KMS-11 (cell line): Measurements from ENCODE around the gene LPCAT4.

Experiments
- H2AFZ ChIP-seq: fragments of 200-600 bp; sonication (generic); 2 replicates; pipeline ENCODE4 v1.6.1; 2016; ENCODE audit warnings: antibody characterized with exemption, mixed run types, low read depth
- H3K27ac ChIP-seq: fragments of 200-600 bp; sonication (generic); 2 replicates; pipeline ENCODE4 v1.6.1; 2016; ENCODE audit warnings: mild to moderate bottlenecking, mixed run types
- H3K27me3 ChIP-seq: fragments of 200-600 bp; sonication (generic); 2 replicates; pipeline ENCODE4 v1.6.1; 2017; ENCODE audit warnings: mild to moderate bottlenecking, low read depth, mixed run types, moderate library complexity; ENCODE audit not compliant: insufficient read depth
- H3K36me3 ChIP-seq: fragments of 200-600 bp; sonication (generic); 2 replicates; pipeline ENCODE4 v1.6.1; 2017; ENCODE audit warnings: mild to moderate bottlenecking, mixed run types; ENCODE audit not compliant: insufficient read depth
- H3K4me1 ChIP-seq: fragments of 200-600 bp; sonication (generic); 2 replicates; pipeline ENCODE4 v1.6.1; 2016; ENCODE audit warnings: mild to moderate bottlenecking, low read depth, mixed run types; ENCODE audit not compliant: poor library complexity, severe bottlenecking
- H3K4me2 ChIP-seq: fragments of 200-600 bp; sonication (generic); 2 replicates; pipeline ENCODE4 v1.7.0; 2016; ENCODE audit warnings: mild to moderate bottlenecking, mixed run types
- H3K4me3 ChIP-seq: fragments of 200-600 bp; sonication (generic); IDR thresholded peaks from 2 replicates; pipeline ENCODE4 v1.6.1; 2017; ENCODE audit warnings: low read depth, low read length, mixed read lengths; ENCODE audit not compliant: insufficient read depth
- H3K79me2 ChIP-seq: fragments of 200-600 bp; sonication (generic); 2 replicates; pipeline ENCODE4 v1.6.1; 2016; ENCODE audit warnings: low read depth, mixed run types; ENCODE audit not compliant: insufficient read depth
- H3K9ac ChIP-seq: fragments of 200-600 bp; sonication (generic); 2 replicates; pipeline ENCODE4 v1.6.1; 2016; ENCODE audit warnings: mild to moderate bottlenecking, mixed run types
- H4K20me1 ChIP-seq: fragments of 200-600 bp; sonication (generic); 2 replicates; pipeline ENCODE4 v1.6.1; 2016; ENCODE audit warnings: mild to moderate bottlenecking, mixed run types; ENCODE audit not compliant: insufficient read depth
- TF ChIP-seq, protein P1 (sequence below): fragments of 200-600 bp; sonication (generic); conservative IDR thresholded peaks from 2 replicates; pipeline ENCODE4 v1.6.1; 2017; ENCODE audit warnings: low read depth, mild to moderate bottlenecking, antibody characterized with exemption, low read length, moderate library complexity, mixed read lengths

LPCAT4 gene

DNA sequence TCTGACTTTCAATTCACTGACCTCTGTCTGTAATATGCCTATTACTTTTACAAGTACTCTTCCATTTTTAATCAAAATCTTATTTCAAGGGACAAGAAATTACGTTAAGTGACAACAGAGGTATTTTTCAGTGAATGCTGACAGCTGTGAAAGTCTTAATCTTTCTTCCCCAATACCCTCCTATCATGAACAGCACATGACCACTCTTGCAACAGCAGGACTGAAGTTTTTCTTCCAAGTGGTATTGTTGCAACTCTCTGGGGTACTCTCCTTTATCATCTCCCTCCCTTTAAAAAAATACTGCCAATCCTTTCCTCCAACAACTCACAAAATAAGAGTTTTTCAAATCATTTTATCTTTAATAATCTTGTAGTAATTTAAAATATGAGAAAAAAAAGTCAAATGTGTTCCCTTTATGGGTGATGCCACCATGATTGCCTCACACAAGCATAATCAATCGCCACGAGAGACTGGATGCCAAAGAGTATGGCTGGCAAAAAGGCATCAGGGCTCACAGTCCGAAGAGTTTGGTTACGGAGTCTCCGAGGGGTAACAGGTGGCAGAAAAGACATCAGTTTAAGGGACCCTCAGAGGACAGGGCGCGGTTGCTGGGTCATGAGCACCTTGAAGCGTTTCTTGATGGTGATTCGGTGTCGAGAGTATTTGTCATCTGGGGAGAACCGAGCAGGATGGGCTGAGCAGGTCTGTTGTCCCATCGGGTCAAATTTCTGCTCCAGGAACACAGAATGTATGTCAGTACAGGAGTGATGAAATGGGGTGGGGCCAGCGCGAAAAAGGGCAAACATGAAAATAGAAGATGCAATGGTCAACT lies 25.4 kb downstream of the LPCAT4 start:
- no peak overlapping the region for H2AFZ ChIP-seq
- no peak overlapping the region for H3K27ac ChIP-seq
- peak overlapping the region; percentile 86; the same call in 1 of the 2 replicates for H3K9ac ChIP-seq
- H3K4me2 ChIP-seq = peak overlapping the region; percentile 45
- peaks cover 10% of the 10 kb centered on the region for H3K4me1 ChIP-seq
- TF ChIP-seq, protein P1, sequence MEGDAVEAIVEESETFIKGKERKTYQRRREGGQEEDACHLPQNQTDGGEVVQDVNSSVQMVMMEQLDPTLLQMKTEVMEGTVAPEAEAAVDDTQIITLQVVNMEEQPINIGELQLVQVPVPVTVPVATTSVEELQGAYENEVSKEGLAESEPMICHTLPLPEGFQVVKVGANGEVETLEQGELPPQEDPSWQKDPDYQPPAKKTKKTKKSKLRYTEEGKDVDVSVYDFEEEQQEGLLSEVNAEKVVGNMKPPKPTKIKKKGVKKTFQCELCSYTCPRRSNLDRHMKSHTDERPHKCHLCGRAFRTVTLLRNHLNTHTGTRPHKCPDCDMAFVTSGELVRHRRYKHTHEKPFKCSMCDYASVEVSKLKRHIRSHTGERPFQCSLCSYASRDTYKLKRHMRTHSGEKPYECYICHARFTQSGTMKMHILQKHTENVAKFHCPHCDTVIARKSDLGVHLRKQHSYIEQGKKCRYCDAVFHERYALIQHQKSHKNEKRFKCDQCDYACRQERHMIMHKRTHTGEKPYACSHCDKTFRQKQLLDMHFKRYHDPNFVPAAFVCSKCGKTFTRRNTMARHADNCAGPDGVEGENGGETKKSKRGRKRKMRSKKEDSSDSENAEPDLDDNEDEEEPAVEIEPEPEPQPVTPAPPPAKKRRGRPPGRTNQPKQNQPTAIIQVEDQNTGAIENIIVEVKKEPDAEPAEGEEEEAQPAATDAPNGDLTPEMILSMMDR = no peak
- H3K36me3 ChIP-seq = no peaks in the 10 kb centered on the region
- H3K4me3 ChIP-seq = no peak overlapping the region
- peaks cover 16% of the 10 kb centered on the region for H3K79me2 ChIP-seq
- no peaks in the 10 kb centered on the region for H3K27me3 ChIP-seq
- H4K20me1 ChIP-seq = no peaks in the 10 kb centered on the region

DNA sequence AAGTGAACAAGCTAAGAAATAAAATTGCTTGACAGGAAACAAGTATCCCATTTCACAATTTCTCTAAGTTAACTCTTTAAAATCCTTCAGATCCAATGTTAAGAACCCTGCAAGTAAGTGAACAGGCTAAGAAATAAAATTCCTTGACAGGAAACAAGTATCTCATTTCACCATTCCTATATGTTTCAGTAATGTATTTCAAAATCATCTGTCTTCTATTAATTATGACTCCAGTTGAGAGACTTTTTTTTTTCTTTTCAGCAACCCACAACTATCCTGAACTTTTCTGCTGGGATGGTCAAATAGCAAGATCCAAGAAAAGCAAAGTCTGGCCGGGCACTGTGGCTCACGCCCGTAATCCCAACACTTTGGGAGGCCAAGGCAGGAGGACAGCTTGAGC lies 27.1 kb downstream of the LPCAT4 start:
- H3K27ac ChIP-seq = no peak overlapping the region
- no peaks in the 10 kb centered on the region for H3K36me3 ChIP-seq
- H2AFZ ChIP-seq = no peak overlapping the region
- H3K27me3 ChIP-seq = no peaks in the 10 kb centered on the region
- H4K20me1 ChIP-seq = no peaks in the 10 kb centered on the region
- H3K4me2 ChIP-seq = no peak overlapping the region
- peaks cover 11% of the 10 kb centered on the region for H3K4me1 ChIP-seq
- TF ChIP-seq, protein P1 = no peak
- no peak overlapping the region for H3K9ac ChIP-seq
- H3K4me3 ChIP-seq = no peak overlapping the region
- peaks cover 16% of the 10 kb centered on the region for H3K79me2 ChIP-seq

DNA sequence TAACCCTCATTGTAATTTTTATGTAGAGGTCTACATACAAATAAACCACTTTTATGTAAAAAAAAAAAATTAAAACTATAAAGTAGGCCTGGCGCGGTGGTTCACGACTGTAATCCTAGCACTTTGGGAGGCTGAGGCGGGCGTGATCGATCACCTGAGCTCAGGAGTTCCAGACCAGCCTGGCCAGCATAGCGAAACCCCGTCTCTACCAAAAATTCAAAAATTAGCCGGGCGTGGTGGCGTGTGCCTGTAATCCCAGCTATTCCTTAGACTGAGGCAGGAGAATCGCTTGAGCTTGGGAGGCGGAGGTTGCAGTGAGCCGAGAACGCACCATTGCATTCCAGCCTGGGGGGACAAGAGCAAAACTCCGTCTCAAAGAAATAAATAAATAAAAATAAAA lies 28.6 kb downstream of the LPCAT4 start:
- H3K4me1 ChIP-seq = peaks cover 11% of the 10 kb centered on the region
- H3K79me2 ChIP-seq = peaks cover 16% of the 10 kb centered on the region
- H3K36me3 ChIP-seq = no peaks in the 10 kb centered on the region
- H4K20me1 ChIP-seq = no peaks in the 10 kb centered on the region
- H3K27me3 ChIP-seq = no peaks in the 10 kb centered on the region
- TF ChIP-seq, protein P1 = no peak
- no peak overlapping the region for H3K9ac ChIP-seq
- peak overlapping the region; percentile 91; the same call in 1 of the 2 replicates for H2AFZ ChIP-seq
- H3K4me2 ChIP-seq = peak overlapping the region; percentile 57; the same call in 1 of the 2 replicates
- H3K4me3 ChIP-seq = no peak overlapping the region
- no peak overlapping the region for H3K27ac ChIP-seq

DNA sequence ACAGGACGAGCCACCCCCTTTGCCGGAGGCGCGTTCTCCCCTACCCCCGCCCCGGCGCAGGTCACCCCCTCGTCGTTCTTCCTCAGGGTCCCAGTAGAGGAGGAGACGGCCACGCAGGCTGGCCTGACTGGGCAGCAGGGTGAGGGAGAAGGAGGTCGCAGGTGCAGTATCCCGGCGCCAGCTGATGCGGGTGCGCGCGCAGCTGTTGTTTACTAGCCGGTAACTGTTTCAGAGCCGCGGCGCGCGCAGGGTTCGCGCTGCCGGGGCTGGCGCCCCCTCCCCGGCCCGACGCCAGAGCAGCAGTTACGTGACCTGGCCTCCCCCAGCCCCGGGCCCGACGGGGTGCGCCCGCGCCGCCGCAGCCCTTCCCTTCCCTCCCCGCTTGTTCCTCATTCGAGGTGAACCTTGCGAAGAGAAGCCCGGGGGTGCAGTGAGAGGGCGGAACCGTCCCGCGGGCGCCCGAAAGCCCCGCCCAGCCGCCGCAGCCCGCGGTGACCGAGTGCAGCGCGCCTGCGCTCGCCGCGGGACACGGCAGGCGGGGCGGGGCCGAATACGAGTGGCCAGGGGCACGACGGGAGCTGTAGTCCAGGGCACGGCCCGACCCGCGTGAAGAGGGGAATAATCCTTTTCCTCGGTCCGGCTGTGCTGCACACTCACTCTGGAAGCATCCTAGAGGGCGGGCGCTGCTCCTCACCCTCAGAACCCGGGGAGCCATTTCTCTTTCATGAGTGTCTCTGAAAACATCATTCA lies 29.3 kb downstream of the LPCAT4 start, which contains the start of gene SLC12A6:
TSS of gene SLC12A6 (minus strand) at position 225 of the 750 bp plus-strand sequence. CDS start 1,101 bp downstream, outside the sequence.
- Histone ChIP-seq H3K4me2 (peak within 1 kb of the TSS; percentile 76), H3K9ac (peak within 1 kb of the TSS; percentile 51; the same call in 1 of the 2 replicates), H2AFZ (peak within 1 kb of the TSS; percentile 91), H3K4me1 (peaks cover 11% of the 10 kb centered on the region), H3K27me3 (no peaks in the 10 kb centered on the region), H3K27ac (no peak within 1 kb of the TSS), H3K4me3 (peak within 1 kb of the TSS; percentile 68), H4K20me1 (no peaks in the 10 kb centered on the region), H3K79me2 (peaks cover 13% of the 10 kb centered on the region), H3K36me3 (no peaks in the 10 kb centered on the region)
- TF ChIP-seq, protein P1 = no peak
